Endothelial cell (in vitro differentiated cells): ENCODE measurements around the gene LOXL3. TPM values are rescaled to one million over a fixed set of nuclear protein-coding genes. Genes with fewer than 3 reads are reported as not detected.
A peak's percentile ranks its signal among the peaks of the same experiment; 100 is the strongest.

ENCODE experiments used
- DNase-seq: peaks from one replicate; pipeline ENCODE4 v3.0.0; 2021; ENCODE audit warnings: low spot score
- H3K27ac Mint-ChIP-seq: one replicate; pipeline ENCODE4 v1.8.0; 2021; ENCODE audit warnings: mixed read lengths, inconsistent platforms; ENCODE audit not compliant: unreplicated experiment
- H3K27me3 Mint-ChIP-seq: one replicate; pipeline ENCODE4 v1.8.0; 2021; ENCODE audit warnings: mild to moderate bottlenecking, moderate library complexity, mixed read lengths, inconsistent platforms; ENCODE audit not compliant: unreplicated experiment
- H3K36me3 Mint-ChIP-seq: one replicate; pipeline ENCODE4 v1.8.0; 2021; ENCODE audit warnings: mild to moderate bottlenecking, low read depth, mixed read lengths, inconsistent platforms; ENCODE audit not compliant: unreplicated experiment
- H3K4me1 Mint-ChIP-seq: one replicate; pipeline ENCODE4 v1.8.0; 2021; ENCODE audit warnings: mild to moderate bottlenecking, mixed read lengths, inconsistent platforms; ENCODE audit not compliant: unreplicated experiment
- H3K4me3 Mint-ChIP-seq: one replicate; pipeline ENCODE4 v1.8.0; 2021; ENCODE audit warnings: mild to moderate bottlenecking, mixed read lengths, inconsistent platforms; ENCODE audit not compliant: unreplicated experiment
- H3K9me3 Mint-ChIP-seq: one replicate; pipeline ENCODE4 v1.8.0; 2021; ENCODE audit warnings: mixed read lengths, inconsistent platforms; ENCODE audit not compliant: unreplicated experiment
- total RNA-seq: library from RNA; stranded (reverse); fragmentation: NEBNext Ultra II Directional; extraction: Animal tissue kit (Norgen Biotek cat#: 25700); gene quantifications from one replicate; pipeline ENCODE4 v1.2.1, GENCODE V29; 2021; ENCODE audit not compliant: unreplicated experiment
- TF ChIP-seq, protein P1 (sequence below): fragments of 200-600 bp; sonication (generic); IDR thresholded peaks from one replicate; pipeline ENCODE4 v1.5.0; 2021; ENCODE audit warnings: antibody characterized with exemption; ENCODE audit not compliant: unreplicated experiment

Gene LOXL3
- total RNA-seq, 1 donor from 2014 or later, result 10.0 TPM

DNA sequence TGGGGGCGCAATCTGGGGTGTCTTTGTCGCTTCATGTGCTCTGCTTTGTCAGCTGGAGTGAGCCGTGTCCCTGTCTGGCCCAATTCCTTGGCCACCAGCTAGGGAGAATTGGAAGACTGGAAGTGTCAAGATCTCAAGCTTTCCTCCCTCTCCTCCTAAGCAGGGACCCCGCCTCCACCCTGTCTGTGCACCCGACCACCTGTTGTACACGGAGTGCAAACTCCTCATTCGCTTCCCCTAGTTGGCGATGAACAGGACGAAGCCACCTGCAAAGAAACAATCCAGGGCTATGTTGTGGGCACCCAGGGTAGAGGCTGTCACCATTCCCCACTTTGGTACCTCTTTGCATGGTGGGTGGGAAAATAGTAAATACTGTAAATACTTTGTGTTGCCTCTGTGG, 26.0 kb downstream of the LOXL3 start:
- TF ChIP-seq, protein P1, sequence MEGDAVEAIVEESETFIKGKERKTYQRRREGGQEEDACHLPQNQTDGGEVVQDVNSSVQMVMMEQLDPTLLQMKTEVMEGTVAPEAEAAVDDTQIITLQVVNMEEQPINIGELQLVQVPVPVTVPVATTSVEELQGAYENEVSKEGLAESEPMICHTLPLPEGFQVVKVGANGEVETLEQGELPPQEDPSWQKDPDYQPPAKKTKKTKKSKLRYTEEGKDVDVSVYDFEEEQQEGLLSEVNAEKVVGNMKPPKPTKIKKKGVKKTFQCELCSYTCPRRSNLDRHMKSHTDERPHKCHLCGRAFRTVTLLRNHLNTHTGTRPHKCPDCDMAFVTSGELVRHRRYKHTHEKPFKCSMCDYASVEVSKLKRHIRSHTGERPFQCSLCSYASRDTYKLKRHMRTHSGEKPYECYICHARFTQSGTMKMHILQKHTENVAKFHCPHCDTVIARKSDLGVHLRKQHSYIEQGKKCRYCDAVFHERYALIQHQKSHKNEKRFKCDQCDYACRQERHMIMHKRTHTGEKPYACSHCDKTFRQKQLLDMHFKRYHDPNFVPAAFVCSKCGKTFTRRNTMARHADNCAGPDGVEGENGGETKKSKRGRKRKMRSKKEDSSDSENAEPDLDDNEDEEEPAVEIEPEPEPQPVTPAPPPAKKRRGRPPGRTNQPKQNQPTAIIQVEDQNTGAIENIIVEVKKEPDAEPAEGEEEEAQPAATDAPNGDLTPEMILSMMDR, result no peak
- peak overlapping the region; percentile 98 for H3K4me3 Mint-ChIP-seq
- DNase-seq, result no peak
- peaks cover 12% of the 10 kb centered on the region for H3K27me3 Mint-ChIP-seq
- peaks cover 26% of the 10 kb centered on the region for H3K4me1 Mint-ChIP-seq
- H3K27ac Mint-ChIP-seq, result no peak overlapping the region
- peaks cover 43% of the 10 kb centered on the region for H3K36me3 Mint-ChIP-seq
- no peaks in the 10 kb centered on the region for H3K9me3 Mint-ChIP-seq

DNA sequence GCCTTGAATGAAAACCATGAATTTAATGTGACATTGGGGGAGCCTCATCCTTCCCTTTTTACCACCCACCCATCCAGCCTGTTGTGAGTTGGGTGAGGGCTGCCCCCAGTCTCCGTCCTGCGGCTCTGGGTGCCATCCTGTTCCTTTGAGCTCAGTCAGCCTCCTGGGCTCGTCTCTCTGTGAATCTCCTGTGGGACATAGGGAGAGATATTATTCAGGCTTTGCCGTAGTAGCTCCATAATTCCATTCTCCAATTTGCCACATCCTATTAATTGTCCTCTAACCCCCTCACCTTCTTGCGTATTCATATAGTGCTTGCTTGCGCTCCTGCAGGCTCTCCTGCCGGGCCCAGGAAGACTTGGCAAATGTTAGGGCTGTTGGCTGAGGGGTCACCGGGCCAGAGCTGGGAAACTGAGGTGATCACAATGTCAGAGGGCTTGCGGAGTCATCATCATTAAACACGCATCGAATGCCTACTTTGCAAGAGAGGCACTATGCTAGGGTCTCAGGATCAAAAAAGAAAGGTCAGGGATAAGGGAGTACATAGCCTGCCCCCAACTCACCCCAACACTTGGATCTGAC, 27.0 kb downstream of the LOXL3 start:
- H3K9me3 Mint-ChIP-seq, result no peaks in the 10 kb centered on the region
- no peak for DNase-seq
- H3K4me1 Mint-ChIP-seq, result peaks cover 26% of the 10 kb centered on the region
- H3K4me3 Mint-ChIP-seq, result peak overlapping the region; percentile 81
- peak overlapping the region; percentile 61 for H3K27ac Mint-ChIP-seq
- H3K36me3 Mint-ChIP-seq, result peaks cover 38% of the 10 kb centered on the region
- peaks cover 11% of the 10 kb centered on the region for H3K27me3 Mint-ChIP-seq
- TF ChIP-seq, protein P1, result no peak

DNA sequence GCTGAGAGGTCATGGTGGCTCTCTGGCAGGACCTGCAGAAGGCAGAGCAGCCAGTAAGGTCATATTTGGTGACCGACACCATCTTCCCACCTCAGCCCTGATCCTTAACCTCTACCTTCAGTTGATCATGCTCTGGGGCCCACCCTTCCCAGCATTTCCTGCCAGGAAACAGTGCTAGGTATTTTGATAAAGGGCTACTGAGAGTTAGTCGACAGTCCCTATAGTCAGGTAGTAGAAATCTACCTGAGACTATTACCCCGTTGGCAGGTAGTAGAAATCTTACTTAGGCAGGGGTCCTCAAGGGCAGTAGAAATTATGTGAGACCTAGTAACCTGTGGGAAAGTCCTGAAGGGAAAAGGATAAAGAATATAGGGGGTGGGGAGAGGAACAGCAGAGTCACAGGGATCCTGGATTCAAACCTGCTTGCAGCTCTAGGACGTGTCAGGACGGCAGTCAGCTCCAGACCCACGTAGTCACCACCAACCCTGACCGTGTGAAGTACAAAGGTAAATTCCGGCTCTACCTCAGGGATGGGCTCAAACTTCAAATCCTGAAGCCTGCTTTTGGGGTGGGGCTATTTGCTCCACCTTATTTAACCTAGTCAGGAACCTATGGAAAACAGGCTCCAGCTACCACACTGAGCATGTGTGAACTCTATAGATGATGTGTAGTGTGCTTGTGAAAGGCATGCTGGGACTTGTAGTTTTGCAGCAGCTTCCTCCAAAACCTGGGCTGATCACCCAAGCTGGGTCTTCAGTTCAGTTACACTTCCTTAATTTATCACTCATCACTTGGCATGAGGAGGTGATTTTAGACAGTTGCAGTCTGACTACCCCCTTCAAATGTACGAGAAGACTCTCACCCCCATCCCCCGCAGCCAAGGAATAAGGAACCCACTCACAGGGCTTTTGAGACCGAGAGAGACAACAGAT, 27.8 kb downstream of the LOXL3 start, which contains the start of gene DQX1:
DQX1 (minus strand) TSS at position 515 of the 932 bp plus-strand sequence; CDS start at position 13, 502 bp downstream.
- Mint-ChIP-seq H3K27ac (peak within 1 kb of the TSS; percentile 61), H3K36me3 (peaks cover 33% of the 10 kb centered on the region), H3K4me3 (peak within 1 kb of the TSS; percentile 81), H3K27me3 (peaks cover 11% of the 10 kb centered on the region), H3K9me3 (no peaks in the 10 kb centered on the region), H3K4me1 (peaks cover 21% of the 10 kb centered on the region)
- DNase-seq, result no peak
- TF ChIP-seq, protein P1, result no peak

DNA sequence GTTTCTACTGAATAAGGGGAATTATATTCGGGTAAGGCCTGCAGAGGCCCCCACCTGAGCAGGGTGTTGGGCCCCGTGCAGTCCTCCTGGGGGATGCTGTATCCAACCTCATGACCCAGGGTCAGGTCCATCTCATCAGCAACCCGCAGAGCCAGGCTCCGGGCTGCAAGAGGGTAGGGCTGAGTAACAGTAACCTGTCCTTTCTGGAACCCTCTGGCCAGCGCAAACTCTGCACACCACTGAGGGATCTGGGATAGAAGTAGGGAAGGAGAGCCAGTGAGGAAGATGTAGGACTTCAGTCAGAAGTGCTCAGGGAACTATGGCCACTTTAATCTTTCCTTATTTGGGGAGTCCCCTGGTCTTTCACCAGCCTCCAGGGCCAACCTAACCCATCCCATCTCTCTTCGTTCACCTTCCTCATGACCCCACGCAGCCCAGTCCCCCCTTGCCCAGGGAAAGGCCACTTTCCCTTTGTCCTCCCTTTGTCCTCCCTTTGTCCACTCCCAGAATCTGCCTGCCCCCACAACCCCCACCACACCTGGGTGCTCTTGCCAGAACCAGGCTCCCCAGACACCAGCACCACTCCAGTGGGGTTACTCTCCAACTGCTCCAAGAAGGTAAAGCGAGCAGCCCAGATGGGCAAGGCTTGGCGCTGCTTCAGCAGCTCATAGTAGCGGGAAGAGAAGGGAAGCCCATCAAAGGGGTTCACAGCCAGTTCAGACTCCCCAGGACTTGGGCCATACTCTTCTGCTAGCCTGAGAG, 28.6 kb downstream of the LOXL3 start:
- peaks cover 21% of the 10 kb centered on the region for H3K4me1 Mint-ChIP-seq
- peaks cover 11% of the 10 kb centered on the region for H3K27me3 Mint-ChIP-seq
- no peak for DNase-seq
- peaks cover 30% of the 10 kb centered on the region for H3K36me3 Mint-ChIP-seq
- TF ChIP-seq, protein P1, result no peak
- peak overlapping the region; percentile 62 for H3K4me3 Mint-ChIP-seq
- no peaks in the 10 kb centered on the region for H3K9me3 Mint-ChIP-seq
- peak overlapping the region; percentile 30 for H3K27ac Mint-ChIP-seq
